ENCODE data around the gene RBMS3.
"Not testable (repeated sequence)": the region's sequence is repeated elsewhere in the genome, so short reads cannot be mapped to it uniquely, and the experiment has no call there.

Gene RBMS3

GRCh38 chr3:29429055-29429679 is 148.3 kb downstream of the RBMS3 start:
- no peak for DNase-seq (ENCODE audit: low spot score)

DNA sequence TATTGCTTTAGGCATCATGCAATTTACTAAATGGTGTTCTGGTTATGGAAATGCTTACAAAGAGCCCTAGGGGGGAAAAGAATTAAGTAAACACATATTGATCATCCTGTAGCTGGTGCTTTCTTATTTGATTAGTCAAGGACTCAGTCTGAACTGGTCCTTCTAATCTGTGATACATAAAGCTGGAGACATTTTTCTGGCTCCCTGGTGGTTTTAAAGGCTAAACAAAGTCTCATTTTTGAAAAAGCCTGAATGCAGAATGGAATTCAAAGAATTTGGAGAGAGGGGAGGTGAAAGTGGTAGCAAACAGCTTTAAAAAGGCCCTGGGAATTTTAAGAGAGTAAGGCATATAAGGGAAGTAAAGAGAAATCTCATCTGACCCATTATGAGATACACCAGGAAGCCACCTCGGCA is 149.7 kb downstream of the RBMS3 start:
- DNase-seq (ENCODE audit: low spot score) = no peak

DNA sequence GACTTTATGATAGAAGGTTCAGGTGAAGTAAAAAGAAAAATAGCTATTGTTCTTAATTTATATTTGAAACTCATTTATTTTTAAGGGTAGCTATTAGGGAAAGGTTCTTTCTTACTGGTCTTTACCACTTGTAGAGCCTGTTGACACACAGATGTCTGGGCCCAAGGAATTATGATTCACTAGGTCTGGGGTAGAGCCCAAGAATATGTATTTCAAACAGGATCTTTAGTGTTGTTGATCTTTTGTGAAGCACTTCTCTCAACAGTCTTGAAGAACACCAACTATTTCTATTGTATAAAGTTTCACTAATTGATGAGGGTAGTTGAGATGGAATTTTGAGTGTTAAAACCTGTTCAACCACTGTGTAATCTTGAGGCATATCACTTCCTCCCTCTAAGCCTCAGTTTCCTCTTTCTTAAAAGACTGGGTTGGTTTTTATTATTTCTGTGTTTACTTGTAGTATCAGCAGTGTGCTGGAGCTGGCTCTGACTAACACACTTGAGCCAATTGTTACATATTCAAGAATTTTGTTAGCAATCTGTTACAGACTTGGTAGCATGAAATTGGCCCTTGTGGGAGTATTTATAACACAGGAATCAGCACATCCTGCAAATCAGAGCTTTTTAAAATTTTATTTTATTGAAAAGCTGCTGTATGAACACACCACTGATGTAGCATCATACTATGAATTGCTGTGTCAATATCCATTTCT is 155.9 kb downstream of the RBMS3 start:
- DNase-seq (ENCODE audit: low spot score) = no peak

DNA sequence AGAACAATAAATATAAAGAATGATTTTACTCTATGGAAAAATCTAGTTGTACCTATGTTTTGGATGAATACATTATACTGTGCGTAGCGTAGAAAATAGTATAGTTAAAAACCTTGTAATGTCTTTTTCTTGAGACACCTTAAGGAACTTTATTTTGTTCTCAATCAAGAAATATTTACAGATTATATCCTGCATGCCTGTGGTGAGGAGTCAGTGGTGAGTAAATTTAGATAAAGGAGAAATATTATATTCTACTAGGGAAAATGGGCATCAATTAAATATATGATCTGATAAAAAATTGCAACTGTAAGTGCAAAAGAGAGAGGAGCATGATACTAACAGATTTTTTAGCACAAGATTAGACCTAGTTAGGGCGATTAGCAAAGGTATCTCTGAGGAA is 157.7 kb downstream of the RBMS3 start:
- DNase-seq (ENCODE audit: low spot score) = no peak

- peak; percentile 36 for DNase-seq (ENCODE audit: low spot score)
These were observed 159.8 kb downstream of the RBMS3 start for GRCh38 chr3:29440413-29441305.

GRCh38 chr3:29441422-29441821 is 160.6 kb downstream of the RBMS3 start:
- DNase-seq (ENCODE audit: low spot score) = no peak

GRCh38 chr3:29447946-29448627 is 167.2 kb downstream of the RBMS3 start:
- DNase-seq (ENCODE audit: low spot score) = no peak

- DNase-seq (ENCODE audit: low spot score) = no peak
These were observed 171.0 kb downstream of the RBMS3 start for GRCh38 chr3:29451920-29452319.

GRCh38 chr3:29452934-29453283 is 172.0 kb downstream of the RBMS3 start:
- no peak for DNase-seq (ENCODE audit: low spot score)

- DNase-seq (ENCODE audit: low spot score) = no peak
These were observed 172.6 kb downstream of the RBMS3 start for GRCh38 chr3:29453284-29454001.

- DNase-seq (ENCODE audit: low spot score) = no peak
These were observed 173.3 kb downstream of the RBMS3 start for GRCh38 chr3:29454161-29454611.

DNA sequence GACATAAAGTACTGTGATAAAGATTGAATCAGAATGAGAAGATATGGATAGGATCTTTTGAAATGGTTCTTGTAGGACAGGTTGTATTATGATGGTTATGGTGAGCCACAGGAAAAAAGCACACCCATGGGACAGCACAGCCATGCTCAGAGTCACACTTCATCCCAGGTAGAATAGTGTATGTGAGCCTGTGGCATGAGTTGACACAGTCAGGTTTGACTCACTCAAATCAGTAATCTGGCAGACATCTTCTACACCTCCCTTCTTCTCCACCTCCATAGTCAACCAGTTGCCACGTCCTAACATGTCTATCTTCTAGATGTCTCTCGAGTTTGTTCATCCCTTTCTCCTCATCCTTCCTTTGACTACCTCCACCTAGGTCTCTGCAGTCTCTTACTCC is 176.0 kb downstream of the RBMS3 start:
- DNase-seq (ENCODE audit: low spot score) = no peak

DNA sequence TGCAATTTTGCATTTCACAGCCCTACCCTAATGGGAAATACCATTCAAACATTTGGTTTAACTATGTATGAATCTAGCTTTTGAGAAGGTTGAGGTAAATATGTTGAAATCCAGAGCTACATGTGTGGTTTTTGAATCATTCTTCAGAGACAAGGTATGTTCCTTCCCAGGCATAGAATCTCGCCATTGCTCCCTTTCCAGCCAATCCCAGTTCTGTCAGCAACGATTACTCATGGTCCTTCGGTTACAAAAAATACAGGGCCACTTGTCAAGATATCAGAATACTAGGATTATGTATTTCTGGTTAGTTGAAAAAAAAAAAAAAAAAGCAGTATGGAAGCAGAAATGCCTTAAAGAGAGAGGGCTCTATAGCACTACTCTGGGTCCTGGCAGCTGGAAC is 182.4 kb downstream of the RBMS3 start:
- no peak for DNase-seq (ENCODE audit: low spot score)

DNA sequence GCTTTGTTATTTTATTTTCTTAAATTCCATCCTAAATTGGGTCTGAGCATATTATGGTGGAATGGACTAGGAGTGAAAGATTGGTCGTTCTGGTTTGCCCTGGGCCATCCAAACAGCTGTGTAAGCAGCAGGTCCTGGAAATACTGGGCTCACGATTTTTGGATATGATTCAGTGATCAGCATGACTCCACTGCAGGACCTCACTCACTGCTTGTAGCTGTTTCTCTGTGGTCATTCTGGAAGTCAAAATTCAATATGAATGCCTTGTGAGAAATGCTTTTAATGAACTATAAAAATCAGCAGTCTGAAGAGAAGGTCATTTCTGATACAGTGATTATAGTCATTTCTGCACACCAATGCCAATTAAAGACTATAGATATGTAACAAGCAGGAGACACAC is 185.0 kb downstream of the RBMS3 start:
- DNase-seq (ENCODE audit: low spot score) = no peak

DNA sequence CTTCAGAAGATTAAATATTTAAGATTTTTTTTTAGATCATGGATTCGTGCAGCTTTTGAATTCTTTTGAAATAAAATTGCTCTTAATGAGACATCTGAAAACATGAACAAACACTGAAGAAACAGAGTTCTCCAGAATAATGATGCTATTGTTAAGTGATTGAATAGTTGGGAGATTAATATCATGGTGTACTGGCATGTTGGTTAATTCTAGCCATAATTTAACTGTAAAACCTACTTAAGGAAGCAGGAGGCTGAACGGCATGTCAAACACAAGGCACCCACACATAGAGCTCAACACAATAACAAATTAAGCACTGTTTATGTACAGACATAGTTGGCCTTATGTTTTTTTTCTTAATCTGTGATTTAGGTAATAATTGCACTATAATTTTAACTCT is 185.6 kb downstream of the RBMS3 start:
- DNase-seq (ENCODE audit: low spot score) = no peak

DNA sequence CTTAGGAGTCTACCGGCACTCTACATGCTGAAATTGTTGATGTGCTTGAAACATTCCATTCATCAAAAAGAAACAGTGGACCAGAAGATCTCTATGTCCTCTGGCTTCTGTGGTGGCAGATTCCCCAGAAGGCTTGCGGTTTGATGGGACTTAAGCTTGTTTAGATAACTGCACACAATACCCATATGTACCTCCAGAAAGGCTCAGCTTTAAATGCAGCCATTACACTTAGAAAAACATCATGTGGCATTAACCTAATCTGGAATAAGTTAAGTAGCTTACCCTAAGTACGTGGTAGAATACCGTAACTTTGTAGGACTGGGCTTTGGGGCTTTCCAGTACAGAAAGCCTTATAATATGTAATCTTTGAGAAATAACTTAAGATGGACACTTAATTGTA is 187.3 kb downstream of the RBMS3 start:
- DNase-seq (ENCODE audit: low spot score) = no peak

DNA sequence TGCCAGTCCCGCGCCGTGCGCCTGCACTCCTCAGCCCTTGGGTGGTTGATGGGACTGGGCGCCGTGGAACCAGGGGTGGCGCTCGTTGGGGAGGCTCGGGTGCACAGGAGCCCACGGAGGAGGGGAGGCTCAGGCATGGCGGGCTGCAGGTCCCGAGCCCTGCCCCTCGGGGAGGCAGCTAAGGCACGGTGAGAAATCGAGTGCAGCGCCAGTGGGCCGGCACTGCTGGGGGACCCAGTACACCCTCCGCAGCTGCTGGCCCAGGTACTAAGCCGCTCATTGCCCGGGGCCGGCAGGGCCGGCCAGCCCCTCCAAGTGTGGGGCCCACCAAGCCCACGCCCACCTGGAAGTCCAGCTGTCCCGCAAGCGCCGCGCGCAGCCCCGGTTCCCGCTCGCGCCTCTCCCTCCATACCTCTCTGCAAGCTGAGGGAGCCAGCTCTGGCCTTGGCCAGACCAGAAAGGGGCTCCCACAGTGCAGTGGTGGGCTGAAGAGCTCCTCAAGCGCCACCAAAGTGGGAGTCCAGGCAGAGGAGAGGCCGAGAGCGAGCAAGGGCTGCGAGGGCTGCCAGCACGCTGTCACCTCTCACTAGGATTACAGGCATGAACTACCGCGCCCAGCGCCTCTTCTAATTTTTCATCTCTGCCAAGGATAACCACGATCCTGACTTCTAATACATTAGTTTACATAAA is 192.8 kb downstream of the RBMS3 start:
- not testable (repeated sequence) for DNase-seq (ENCODE audit: low spot score)

DNA sequence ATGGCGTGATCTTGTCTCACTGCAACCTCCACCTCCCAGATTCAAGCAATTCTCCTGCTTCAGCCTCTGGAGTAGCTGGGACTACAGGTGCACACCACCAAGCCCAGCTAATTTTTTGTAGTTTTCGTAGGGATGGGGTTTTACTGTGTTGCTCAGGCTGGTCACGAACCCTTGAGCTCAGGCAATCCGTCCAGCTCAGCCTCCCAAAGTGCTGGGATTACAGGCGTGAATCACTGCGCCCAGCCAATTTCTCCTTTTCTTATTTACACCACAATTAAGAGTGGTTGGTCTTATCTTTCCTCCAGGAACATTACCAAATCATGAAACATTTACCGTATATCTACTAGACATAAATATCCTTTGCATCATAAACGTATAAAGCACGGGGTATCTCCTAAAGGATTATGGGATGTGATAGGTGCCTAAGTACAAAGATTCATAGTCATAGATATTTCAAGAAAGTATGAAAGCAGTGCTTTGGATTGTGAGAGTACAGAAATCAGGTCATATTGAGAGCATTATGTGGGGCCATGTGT is 194.5 kb downstream of the RBMS3 start:
- no peak for DNase-seq (ENCODE audit: low spot score)

- DNase-seq (ENCODE audit: low spot score) = no peak
These were observed 195.0 kb downstream of the RBMS3 start for GRCh38 chr3:29475854-29476253.

DNA sequence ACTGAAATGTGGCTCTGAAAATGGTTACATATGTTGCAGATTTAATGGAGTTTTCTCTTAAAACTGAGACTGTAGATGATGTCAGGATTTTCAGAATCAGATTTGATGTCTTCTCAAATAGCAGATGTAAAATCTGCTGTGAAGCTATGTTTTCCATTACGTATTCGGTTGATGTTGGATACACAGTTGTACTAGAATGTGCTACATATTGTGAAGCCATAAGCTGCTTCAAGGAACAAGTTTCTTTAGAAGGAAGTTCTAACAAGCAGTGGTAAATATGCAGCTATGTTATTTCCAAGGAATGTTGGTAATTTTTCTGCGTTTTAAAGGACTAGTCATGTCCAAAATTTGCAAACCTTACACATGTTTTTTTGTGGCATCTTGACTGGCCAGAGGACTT is 197.7 kb downstream of the RBMS3 start:
- DNase-seq (ENCODE audit: low spot score) = no peak

GRCh38 chr3:29481249-29481648 is 200.4 kb downstream of the RBMS3 start:
- no peak for DNase-seq (ENCODE audit: low spot score)

All from kidney capillary endothelial cell (primary cell).